ENCODE results near the gene DUSP3.

DNA sequence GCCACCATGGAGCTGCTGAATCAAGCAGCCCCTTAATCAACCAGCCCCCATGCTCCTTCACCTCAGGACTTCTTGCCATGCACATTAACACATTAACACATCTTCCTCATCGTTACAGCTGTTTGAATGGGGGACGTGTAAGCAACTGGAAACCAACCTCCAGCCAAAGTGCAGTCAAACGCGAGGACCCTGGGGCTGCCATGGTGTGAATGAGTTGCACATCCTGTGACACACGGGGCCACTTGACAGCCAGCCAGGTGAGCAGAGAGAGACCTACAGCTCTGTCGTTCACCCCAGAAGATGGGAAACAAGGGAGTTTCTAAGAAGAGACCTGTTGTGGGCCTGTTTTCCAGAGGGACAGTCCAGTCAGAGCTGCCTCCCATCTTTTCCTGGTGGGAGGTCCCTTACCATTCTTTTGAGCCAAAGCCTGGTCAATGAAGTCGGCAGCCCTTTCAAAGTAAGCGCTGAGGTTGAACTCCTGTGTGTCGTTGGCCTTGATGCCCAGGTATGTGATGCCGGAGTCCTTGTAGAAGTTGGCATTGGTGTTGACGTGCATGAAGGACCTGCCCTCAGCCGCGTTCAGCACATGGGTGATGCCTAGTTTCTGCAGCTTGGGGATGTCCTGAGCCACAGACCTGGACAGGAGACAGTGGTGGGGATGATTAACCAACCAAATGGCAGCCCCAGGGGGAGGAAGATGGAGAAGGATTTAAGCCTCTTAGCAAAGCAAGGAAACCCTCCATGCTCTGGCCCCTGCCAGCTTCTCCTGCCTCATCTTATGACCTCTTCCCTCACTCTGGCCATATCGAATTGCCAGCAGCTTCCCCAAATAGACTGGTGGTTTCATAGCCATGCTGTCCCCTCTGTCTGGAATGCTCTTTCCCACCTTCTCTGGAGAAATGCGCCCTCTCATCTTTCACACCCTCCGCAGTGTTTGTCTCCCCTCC lies 4.2 kb downstream of the DUSP3 start:
- no peak for TF ChIP-seq POLR2A (IDR thresholded peaks at IDR 0.05; ENCODE audit: low read length)
- no peak for TF ChIP-seq GATA1 (IDR thresholded peaks at IDR 0.05; ENCODE audit: low read depth, low read length)

Data from erythroblast (primary cell).